HepG2 (cell line): ENCODE measurements around the gene SLC38A3. TPM values are rescaled to one million over a fixed set of nuclear protein-coding genes. Genes with fewer than 3 reads are reported as not detected.

ENCODE experiments used
- CENPX ChIP-seq: sonication (generic); formaldehyde crosslinking; IDR thresholded peaks from 2 replicates; pipeline ENCODE4 v1.9.0; 2021; ENCODE audit warnings: mild to moderate bottlenecking, missing genetic modification reagents, moderate library complexity
- CSRNP2 ChIP-seq: sonication (generic); formaldehyde crosslinking; conservative IDR thresholded peaks from 2 replicates; pipeline ENCODE4 v1.8.0; 2022; ENCODE audit warnings: low read depth, missing genetic modification reagents
- DDIT3 ChIP-seq: sonication (generic); formaldehyde crosslinking; IDR thresholded peaks from 2 replicates; pipeline ENCODE4 v1.4.0; 2020; ENCODE audit warnings: mild to moderate bottlenecking, missing genetic modification reagents
- FOXP1 ChIP-seq, 2 experiments: fragments of 450-650 bp in 1 of 2; IDR thresholded peaks; 2 replicates each; pipeline ENCODE4 v1.6.1; 2017 to 2018; ENCODE audit warnings: antibody characterized with exemption in 1 of 2
- HIC2 ChIP-seq: sonication (generic); formaldehyde crosslinking; IDR thresholded peaks from 2 replicates; pipeline ENCODE4 v1.9.0; 2022; ENCODE audit warnings: low read depth, missing genetic modification reagents
- HMGA1 ChIP-seq: sonication (generic); formaldehyde crosslinking; conservative IDR thresholded peaks from 2 replicates; pipeline ENCODE4 v1.4.0; 2020; ENCODE audit warnings: missing genetic modification reagents
- NAIF1 ChIP-seq: sonication (generic); formaldehyde crosslinking; IDR thresholded peaks from 2 replicates; pipeline ENCODE4 v1.5.0; 2020; ENCODE audit warnings: mild to moderate bottlenecking, missing genetic modification reagents, borderline replicate concordance
- RARG ChIP-seq: sonication (generic); formaldehyde crosslinking; IDR thresholded peaks from 2 replicates; pipeline ENCODE4 v1.4.0; 2020; ENCODE audit warnings: low read depth, mild to moderate bottlenecking, missing genetic modification reagents
- SETDB1 ChIP-seq: sonication (generic); formaldehyde crosslinking; IDR thresholded peaks from 2 replicates; pipeline ENCODE4 v1.5.1; 2020; ENCODE audit warnings: missing genetic modification reagents, mild to moderate bottlenecking, borderline replicate concordance
- SIN3A ChIP-seq: IDR thresholded peaks from 2 replicates; pipeline ENCODE4 v1.6.1; 2011; ENCODE audit warnings: low read depth, mild to moderate bottlenecking, control low read depth, low read length, borderline replicate concordance
- SKI ChIP-seq: fragments of 450-650 bp; IDR thresholded peaks from one replicate; pipeline ENCODE4 v1.6.1; 2018; ENCODE audit warnings: mild to moderate bottlenecking; ENCODE audit not compliant: partially characterized antibody
- TBX2 ChIP-seq: sonication (generic); formaldehyde crosslinking; IDR thresholded peaks from 2 replicates; pipeline ENCODE4 v1.5.0; 2020; ENCODE audit warnings: missing genetic modification reagents, mild to moderate bottlenecking, borderline replicate concordance
- TFE3 ChIP-seq: IDR thresholded peaks from 2 replicates; pipeline ENCODE4 v1.6.1; 2016
- YEATS4 ChIP-seq: sonication (generic); formaldehyde crosslinking; IDR thresholded peaks from 2 replicates; pipeline ENCODE4 v1.4.0; 2020; ENCODE audit warnings: missing genetic modification reagents, borderline replicate concordance
- ZBTB25 ChIP-seq: IDR thresholded peaks from 2 replicates; pipeline ENCODE4 v1.6.1; 2018; ENCODE audit warnings: missing genetic modification reagents
- ZNF292 ChIP-seq: sonication (generic); formaldehyde crosslinking; IDR thresholded peaks from 2 replicates; pipeline ENCODE4 v1.8.1; 2022; ENCODE audit warnings: mild to moderate bottlenecking, low read depth, missing genetic modification reagents, borderline replicate concordance
- ZNF552 ChIP-seq: sonication (generic); formaldehyde crosslinking; IDR thresholded peaks from 2 replicates; pipeline ENCODE4 v1.9.0; 2022; ENCODE audit warnings: missing genetic modification reagents, mild to moderate bottlenecking, borderline replicate concordance
- ZNF558 ChIP-seq: sonication (generic); formaldehyde crosslinking; IDR thresholded peaks from 2 replicates; pipeline ENCODE4 v1.9.0; 2022; ENCODE audit warnings: mild to moderate bottlenecking, missing genetic modification reagents, borderline replicate concordance
- ZNF709 ChIP-seq: sonication (generic); formaldehyde crosslinking; IDR thresholded peaks from 2 replicates; pipeline ENCODE4 v1.5.0; 2020; ENCODE audit warnings: mild to moderate bottlenecking, missing genetic modification reagents
- ZNF720 ChIP-seq: sonication (generic); formaldehyde crosslinking; IDR thresholded peaks from 2 replicates; pipeline ENCODE4 v1.4.0; 2020; ENCODE audit warnings: missing genetic modification reagents
- ZNF746 ChIP-seq: sonication (generic); formaldehyde crosslinking; IDR thresholded peaks from 2 replicates; pipeline ENCODE4 v1.8.0; 2022; ENCODE audit warnings: mild to moderate bottlenecking, missing genetic modification reagents
- ZNF816 ChIP-seq: sonication (generic); formaldehyde crosslinking; IDR thresholded peaks from 2 replicates; pipeline ENCODE4 v1.8.0; 2022; ENCODE audit warnings: missing genetic modification reagents, mild to moderate bottlenecking, borderline replicate concordance
- polyA plus RNA-seq, 8 experiments: library from polyadenylated mRNA; depleted of rRNA in 3 of 8; stranded (reverse) in 7 of 8; unstranded in 1 of 8; fragments of >200 nt; fragmentation: Illumina TruSeq in 4 of 8; extraction: Trizol in 4 of 8; gene quantifications; 2 replicates each; pipeline versions ENCODE4 v1.2.1 to v1.2.3, GENCODE V29; 2011 to 2016; ENCODE audit warnings: low read depth in 4 of 8, missing spikeins in 1 of 8, mixed read lengths in 1 of 8; ENCODE audit not compliant: insufficient read depth in 1 of 8
- total RNA-seq, 5 experiments: library from RNA; depleted of rRNA; stranded (reverse); fragments of >200 nt; fragmentation: Illumina TruSeq; extraction: Trizol; gene quantifications; 2 replicates each; pipeline ENCODE4 v1.2.3, GENCODE V29; 2016; ENCODE audit warnings: low read depth in 1 of 5

Gene SLC38A3
- total and polyA plus RNA-seq, 2 of the 13 experiments (the other 11 are each of a cell fraction or from before 2014, with no cell fraction given), result 29.8 to 164 TPM

- TF ChIP-seq CSRNP2 (CRISPR knock-in tag) (no peak), ZNF746 (CRISPR knock-in tag) (no peak), ZNF552 (CRISPR knock-in tag) (no peak), SIN3A (no peak), RARG (CRISPR knock-in tag) (no peak), DDIT3 (CRISPR knock-in tag) (no peak), ZNF292 (CRISPR knock-in tag) (no peak), ZBTB25 (0 out of 2 replicates have a peak, but pooled peaks have one; percentile 33), ZNF720 (no peak), ZNF709 (CRISPR knock-in tag) (no peak), ZNF816 (CRISPR knock-in tag) (no peak), HMGA1 (CRISPR knock-in tag) (no peak), SETDB1 (CRISPR knock-in tag) (no peak), SKI (no peak), TBX2 (CRISPR knock-in tag) (peak; percentile 47; the same call in 1 of the 2 replicates), NAIF1 (CRISPR knock-in tag) (no peak), FOXP1 (IDR thresholded peaks at IDR 0.05) (no peak), FOXP1 (CRISPR knock-in tag; IDR thresholded peaks at IDR 0.05) (no peak), CENPX (no peak), YEATS4 (CRISPR knock-in tag) (peak; percentile 54; the same call in 1 of the 2 replicates), HIC2 (CRISPR knock-in tag) (no peak), TFE3 (CRISPR knock-in tag) (no peak), ZNF558 (CRISPR knock-in tag) (no peak)
Observed at GRCh38 chr3:50245831-50246516, 40.9 kb downstream of the SLC38A3 start (continued).
